ENCODE data around the gene WDSUB1. TPM values are rescaled to one million over a fixed set of nuclear protein-coding genes. Genes with fewer than 3 reads are reported as not detected.

Gene WDSUB1
- total and polyA plus RNA-seq, 4 donors = 2.0 to 6.1 (median 4.4) TPM

- no peak overlapping the region for H3K4me3 ChIP-seq (ENCODE audit: low read depth in 1 of 3, low read length in 3 of 3)
- H3K9ac ChIP-seq (ENCODE audit: low read depth in 1 of 2, low read length in 2 of 2) = no peak overlapping the region
- H3K9me3 ChIP-seq (ENCODE audit: control insufficient read depth in 4 of 4, low read length in 3 of 4) = no peaks in the 10 kb centered on the region
- peaks cover 8 to 20% (median 10%) of the 10 kb centered on the region in 4 donors for H3K36me3 ChIP-seq (ENCODE audit: control insufficient read depth in 4 of 4, insufficient read depth in 3 of 4, low read depth in 1 of 4, low read length in 3 of 4)
- no peak overlapping the region for H3K27ac ChIP-seq (ENCODE audit: low read depth in 1 of 2, low read length in 2 of 2)
- 92% methylated on average over 17 of the region's 17 CpGs for WGBS
- TF ChIP-seq, protein P1, sequence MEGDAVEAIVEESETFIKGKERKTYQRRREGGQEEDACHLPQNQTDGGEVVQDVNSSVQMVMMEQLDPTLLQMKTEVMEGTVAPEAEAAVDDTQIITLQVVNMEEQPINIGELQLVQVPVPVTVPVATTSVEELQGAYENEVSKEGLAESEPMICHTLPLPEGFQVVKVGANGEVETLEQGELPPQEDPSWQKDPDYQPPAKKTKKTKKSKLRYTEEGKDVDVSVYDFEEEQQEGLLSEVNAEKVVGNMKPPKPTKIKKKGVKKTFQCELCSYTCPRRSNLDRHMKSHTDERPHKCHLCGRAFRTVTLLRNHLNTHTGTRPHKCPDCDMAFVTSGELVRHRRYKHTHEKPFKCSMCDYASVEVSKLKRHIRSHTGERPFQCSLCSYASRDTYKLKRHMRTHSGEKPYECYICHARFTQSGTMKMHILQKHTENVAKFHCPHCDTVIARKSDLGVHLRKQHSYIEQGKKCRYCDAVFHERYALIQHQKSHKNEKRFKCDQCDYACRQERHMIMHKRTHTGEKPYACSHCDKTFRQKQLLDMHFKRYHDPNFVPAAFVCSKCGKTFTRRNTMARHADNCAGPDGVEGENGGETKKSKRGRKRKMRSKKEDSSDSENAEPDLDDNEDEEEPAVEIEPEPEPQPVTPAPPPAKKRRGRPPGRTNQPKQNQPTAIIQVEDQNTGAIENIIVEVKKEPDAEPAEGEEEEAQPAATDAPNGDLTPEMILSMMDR (IDR thresholded peaks at IDR 0.05; ENCODE audit: low read depth, low read length, missing input control) = no peak
- no peak for TF ChIP-seq ZBTB33 (IDR thresholded peaks at IDR 0.05)
- no peaks in the 10 kb centered on the region for H3K27me3 ChIP-seq (ENCODE audit: control insufficient read depth in 4 of 4, insufficient read depth in 4 of 4, low read length in 3 of 4)
- no peak for DNase-seq (ENCODE audit: low spot score)
- H3K4me1 ChIP-seq (ENCODE audit: control insufficient read depth in 4 of 4, insufficient read depth in 4 of 4, low read length in 3 of 4) = no peaks in the 10 kb centered on the region
Observed at GRCh38 chr2:159224061-159224813, 62.3 kb downstream of the WDSUB1 start.

DNA sequence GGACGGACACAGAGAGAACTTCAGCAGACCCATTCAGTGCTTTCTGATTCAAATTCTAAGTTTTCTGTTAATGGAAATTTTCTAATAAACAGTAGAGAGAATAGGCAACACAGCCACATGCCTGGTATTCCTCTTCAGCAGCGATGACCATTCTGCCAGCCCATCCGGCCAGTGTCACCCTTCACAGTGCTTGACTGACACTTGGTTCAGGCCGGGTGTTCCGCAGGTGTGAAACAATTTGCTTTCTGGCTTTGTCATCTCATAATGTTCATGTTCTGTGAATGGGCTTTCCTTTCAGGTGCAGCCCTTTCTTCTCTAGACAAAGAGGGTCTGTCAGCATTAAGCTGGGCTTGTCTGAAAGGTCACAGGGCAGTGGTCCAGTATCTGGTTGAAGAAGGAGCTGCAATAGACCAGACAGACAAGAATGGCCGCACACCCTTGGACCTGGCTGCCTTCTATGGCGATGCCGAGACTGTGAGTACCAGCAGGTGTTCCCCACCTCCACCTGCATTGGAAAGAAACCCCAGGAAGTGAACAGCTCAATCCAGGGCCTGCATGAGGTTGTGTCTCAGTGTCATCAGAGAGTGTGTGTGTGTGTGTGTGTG is 67.0 kb downstream of the WDSUB1 start:
- peaks cover 4 to 40% (median 6%) of the 10 kb centered on the region in 4 donors for H3K36me3 ChIP-seq (ENCODE audit: control insufficient read depth in 4 of 4, insufficient read depth in 3 of 4, low read depth in 1 of 4, low read length in 3 of 4)
- WGBS = 97% methylated on average over 8 of the region's 8 CpGs
- H3K9me3 ChIP-seq (ENCODE audit: control insufficient read depth in 4 of 4, low read length in 3 of 4) = peaks cover 0 to 2% (median 0%) of the 10 kb centered on the region in 4 donors
- TF ChIP-seq, protein P1 (IDR thresholded peaks at IDR 0.05; ENCODE audit: low read depth, low read length, missing input control) = no peak
- no peak for TF ChIP-seq FOXA2 (IDR thresholded peaks at IDR 0.05)
- TF ChIP-seq RAD21 (IDR thresholded peaks at IDR 0.05) = no peak
- no peak for TF ChIP-seq YY1 (IDR thresholded peaks at IDR 0.05)
- TF ChIP-seq, protein P2, sequence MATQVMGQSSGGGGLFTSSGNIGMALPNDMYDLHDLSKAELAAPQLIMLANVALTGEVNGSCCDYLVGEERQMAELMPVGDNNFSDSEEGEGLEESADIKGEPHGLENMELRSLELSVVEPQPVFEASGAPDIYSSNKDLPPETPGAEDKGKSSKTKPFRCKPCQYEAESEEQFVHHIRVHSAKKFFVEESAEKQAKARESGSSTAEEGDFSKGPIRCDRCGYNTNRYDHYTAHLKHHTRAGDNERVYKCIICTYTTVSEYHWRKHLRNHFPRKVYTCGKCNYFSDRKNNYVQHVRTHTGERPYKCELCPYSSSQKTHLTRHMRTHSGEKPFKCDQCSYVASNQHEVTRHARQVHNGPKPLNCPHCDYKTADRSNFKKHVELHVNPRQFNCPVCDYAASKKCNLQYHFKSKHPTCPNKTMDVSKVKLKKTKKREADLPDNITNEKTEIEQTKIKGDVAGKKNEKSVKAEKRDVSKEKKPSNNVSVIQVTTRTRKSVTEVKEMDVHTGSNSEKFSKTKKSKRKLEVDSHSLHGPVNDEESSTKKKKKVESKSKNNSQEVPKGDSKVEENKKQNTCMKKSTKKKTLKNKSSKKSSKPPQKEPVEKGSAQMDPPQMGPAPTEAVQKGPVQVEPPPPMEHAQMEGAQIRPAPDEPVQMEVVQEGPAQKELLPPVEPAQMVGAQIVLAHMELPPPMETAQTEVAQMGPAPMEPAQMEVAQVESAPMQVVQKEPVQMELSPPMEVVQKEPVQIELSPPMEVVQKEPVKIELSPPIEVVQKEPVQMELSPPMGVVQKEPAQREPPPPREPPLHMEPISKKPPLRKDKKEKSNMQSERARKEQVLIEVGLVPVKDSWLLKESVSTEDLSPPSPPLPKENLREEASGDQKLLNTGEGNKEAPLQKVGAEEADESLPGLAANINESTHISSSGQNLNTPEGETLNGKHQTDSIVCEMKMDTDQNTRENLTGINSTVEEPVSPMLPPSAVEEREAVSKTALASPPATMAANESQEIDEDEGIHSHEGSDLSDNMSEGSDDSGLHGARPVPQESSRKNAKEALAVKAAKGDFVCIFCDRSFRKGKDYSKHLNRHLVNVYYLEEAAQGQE (IDR thresholded peaks at IDR 0.05) = no peak
- TF ChIP-seq, protein P3, sequence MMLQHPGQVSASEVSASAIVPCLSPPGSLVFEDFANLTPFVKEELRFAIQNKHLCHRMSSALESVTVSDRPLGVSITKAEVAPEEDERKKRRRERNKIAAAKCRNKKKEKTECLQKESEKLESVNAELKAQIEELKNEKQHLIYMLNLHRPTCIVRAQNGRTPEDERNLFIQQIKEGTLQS (IDR thresholded peaks at IDR 0.05) = no peak
- no peak for TF ChIP-seq HNF4G (IDR thresholded peaks at IDR 0.05)
- TF ChIP-seq ZBTB33 (IDR thresholded peaks at IDR 0.05) = no peak
- no peak for TF ChIP-seq GABPA (IDR thresholded peaks at IDR 0.05 in 1 of 2, conservative IDR thresholded peaks at IDR 0.05 in 1 of 2)
- TF ChIP-seq JUND (IDR thresholded peaks at IDR 0.05) = no peak
- no peak for TF ChIP-seq HNF4A (conservative IDR thresholded peaks at IDR 0.05)
- no peak for TF ChIP-seq MAX (IDR thresholded peaks at IDR 0.05)
- no peak for TF ChIP-seq NR2F2 (IDR thresholded peaks at IDR 0.05)
- TF ChIP-seq FOXA1 (IDR thresholded peaks at IDR 0.05) = no peak
- no peak for DNase-seq (ENCODE audit: low spot score)
- no peaks in the 10 kb centered on the region for H3K4me1 ChIP-seq (ENCODE audit: control insufficient read depth in 4 of 4, insufficient read depth in 4 of 4, low read length in 3 of 4)
- H3K27me3 ChIP-seq (ENCODE audit: control insufficient read depth in 4 of 4, insufficient read depth in 4 of 4, low read length in 3 of 4) = no peaks in the 10 kb centered on the region
- no peak overlapping the region for H3K4me3 ChIP-seq (ENCODE audit: low read depth in 1 of 3, low read length in 3 of 3)
- H3K9ac ChIP-seq (ENCODE audit: low read depth in 1 of 2, low read length in 2 of 2) = no peak overlapping the region
- no peak overlapping the region for H3K27ac ChIP-seq (ENCODE audit: low read depth in 1 of 2, low read length in 2 of 2)
